ENCODE measurements around the gene PTPRN2.

Gene PTPRN2

GRCh38 chr7:157863906-157864810 lies 723.5 kb downstream of the PTPRN2 start:
- no peak for DNase-seq

GRCh38 chr7:157863176-157863575 lies 724.4 kb downstream of the PTPRN2 start:
- DNase-seq = no peak

GRCh38 chr7:157862731-157863130 lies 724.9 kb downstream of the PTPRN2 start:
- DNase-seq = no peak

- DNase-seq = no peak
These were observed 726.1 kb downstream of the PTPRN2 start for GRCh38 chr7:157861551-157861950.

- no peak for DNase-seq
These were observed 726.6 kb downstream of the PTPRN2 start for GRCh38 chr7:157861031-157861491.

GRCh38 chr7:157860406-157860805 lies 727.2 kb downstream of the PTPRN2 start:
- DNase-seq = no peak

- DNase-seq = no peak
These were observed 727.7 kb downstream of the PTPRN2 start for GRCh38 chr7:157859915-157860314.

- DNase-seq = no peak
These were observed 730.0 kb downstream of the PTPRN2 start for GRCh38 chr7:157857578-157858075.

DNA sequence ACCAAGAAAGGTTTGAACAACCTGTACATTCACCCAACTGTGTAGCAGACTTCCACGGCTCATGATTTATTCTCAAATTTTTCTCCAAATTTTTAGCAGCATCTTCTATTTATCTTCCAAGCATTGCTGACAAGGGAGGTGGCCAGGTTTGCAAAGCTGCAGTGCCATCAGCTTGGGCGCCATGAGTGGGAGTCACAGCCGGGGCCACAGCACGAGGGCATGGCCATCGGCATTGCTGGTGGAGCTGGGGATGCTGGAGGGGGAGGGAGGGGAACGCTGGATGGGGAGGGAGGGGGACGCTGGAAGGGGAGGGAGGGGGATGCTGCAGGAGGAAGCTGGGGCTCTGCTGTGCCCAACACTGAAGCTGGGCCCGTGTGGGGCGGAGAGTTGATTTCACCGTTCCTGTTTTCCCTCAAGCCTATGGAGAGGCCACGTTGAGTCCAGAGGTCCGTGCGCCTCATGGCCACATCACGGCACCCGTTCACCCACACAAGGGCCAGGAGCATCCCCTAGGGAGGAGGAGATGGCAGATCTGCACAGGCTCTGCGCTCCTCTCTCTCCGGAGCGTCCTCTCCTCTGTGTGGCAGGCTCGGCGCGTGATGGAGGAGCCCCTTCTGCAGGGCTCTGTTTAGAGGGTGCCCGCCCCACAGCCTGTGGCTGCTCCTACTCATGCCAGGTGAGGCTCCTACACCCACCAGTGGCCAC lies 730.6 kb downstream of the PTPRN2 start:
- DNase-seq = no peak

- no peak for DNase-seq
These were observed 732.0 kb downstream of the PTPRN2 start for GRCh38 chr7:157855452-157856213.

DNA sequence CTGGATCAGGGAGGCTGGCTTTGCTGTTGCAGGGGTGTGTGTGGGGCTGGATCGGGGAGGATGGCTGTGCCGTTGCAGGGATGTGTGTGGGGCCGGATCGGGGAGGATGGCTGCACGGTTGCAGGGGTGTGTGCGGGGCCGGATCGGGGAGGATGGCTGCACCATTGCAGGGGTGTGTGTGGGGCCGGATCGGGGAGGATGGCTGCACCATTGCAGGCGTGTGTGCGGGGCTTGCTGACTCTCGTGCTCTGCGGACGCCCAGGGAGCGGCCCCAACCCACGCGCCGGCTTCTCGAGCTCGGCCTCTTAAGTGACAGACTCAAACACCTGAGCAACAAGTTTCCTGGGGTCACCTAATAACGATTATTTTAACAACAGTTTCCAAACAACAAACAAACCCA lies 732.6 kb downstream of the PTPRN2 start:
- DNase-seq = no peak

GRCh38 chr7:157854066-157854891 lies 733.3 kb downstream of the PTPRN2 start:
- DNase-seq = peak; percentile 90

GRCh38 chr7:157853789-157854065 lies 733.9 kb downstream of the PTPRN2 start:
- no peak for DNase-seq

DNA sequence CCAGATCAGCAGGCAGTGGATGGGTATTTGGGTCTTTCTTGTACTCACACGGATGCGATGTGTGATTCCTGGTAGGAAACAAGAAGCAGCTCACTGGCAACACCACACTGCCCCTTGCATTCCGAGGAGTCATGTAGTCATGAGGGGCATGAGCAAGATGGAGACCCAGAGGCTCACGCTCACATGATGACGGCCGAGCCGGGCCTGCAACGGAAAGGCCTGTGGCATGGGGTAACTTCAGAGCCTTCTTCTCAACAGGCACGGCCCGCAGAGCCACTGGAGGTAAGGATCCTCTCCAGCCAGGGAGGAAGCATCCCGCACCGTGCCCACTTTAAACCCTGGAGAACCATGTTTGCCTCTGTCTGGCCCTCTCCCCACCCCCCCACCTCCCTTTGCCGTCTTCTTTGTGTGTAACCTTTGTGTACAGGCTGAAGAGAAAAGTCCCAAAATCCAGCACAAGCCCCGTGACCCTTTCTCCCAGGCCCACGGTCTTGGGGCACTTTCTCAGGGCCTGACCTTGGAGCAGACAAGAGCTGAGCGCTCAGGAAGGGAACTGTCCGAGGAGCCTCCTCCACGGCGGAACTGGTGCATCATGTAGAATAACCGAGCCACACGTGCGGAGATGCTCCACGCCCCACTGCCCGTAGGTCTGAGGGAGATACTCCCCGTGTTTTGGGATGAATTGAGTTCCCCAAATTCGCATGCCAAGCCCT lies 734.4 kb downstream of the PTPRN2 start:
- no peak for DNase-seq

DNA sequence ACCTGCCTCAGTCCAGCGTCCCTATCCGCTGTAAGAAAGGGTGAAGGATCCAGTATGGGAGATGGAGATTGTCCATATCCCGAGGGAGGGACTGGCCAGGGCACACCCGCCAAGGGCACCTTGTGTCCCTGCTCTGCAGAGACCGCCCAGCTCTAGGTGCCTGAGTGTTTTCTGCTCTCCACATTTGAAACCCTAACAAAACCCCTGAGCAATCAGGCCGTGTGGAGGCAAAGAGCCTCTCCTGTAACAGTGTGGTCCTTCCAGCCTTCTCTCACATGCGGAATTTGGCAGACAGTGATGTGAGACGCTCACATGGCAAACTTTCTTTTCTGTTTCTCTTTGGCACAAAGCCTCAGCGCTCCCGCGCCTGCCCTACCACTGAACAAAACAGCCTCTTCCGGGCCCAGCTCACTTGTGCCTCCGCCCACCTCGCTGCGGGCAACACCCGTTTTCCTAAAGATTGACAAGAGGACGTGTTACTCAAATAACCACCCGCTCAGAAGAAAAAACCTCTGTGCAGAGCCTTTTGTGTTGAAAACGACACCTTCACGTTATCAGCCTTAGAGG lies 736.0 kb downstream of the PTPRN2 start:
- DNase-seq = peak; percentile 83 to 84

DNA sequence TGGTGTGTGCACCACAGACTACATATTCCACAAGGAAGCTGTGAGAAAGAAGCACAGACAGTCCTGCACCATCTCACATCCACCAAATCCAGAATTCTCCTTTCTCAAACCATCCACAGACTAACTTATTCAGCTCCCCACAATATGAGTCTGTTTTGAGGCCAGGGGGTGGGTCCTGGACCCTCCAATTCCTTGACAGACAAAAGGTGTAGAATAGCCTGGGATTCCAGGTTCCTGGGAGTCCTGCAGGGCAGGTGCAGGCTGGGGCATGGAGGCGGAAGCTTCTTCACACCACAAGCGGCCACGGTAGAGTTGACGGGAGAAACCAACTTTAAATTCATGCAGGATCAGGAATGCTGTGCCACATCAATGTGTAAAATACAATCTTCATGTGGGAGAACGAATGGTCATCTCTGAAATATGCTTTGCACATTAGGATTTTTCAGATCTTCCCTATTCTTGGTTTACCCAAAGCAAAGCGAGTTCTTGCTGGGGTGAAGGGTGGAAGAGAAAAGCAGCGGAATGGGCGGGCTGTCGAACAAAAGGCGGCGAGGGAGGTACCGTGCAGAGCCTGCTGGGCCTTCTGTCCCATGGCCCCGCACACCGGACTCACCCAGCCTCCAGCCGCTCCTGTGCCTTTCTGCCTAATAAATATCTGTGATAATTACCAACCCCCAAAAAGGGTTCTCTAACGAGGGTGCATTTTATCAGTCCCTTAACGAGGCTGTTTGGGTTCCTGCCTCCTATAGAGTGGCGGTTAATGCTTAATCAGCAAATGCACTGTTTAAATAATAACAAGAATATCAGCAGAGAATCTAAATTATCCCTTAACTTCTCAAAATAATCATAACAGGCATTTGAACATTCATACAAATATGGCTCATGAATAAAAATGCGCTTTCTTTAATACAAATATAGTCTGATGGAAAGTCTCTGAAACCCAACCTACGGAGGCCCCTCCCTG lies 736.9 kb downstream of the PTPRN2 start:
- no peak for DNase-seq

GRCh38 chr7:157849726-157850125 lies 737.9 kb downstream of the PTPRN2 start:
- no peak for DNase-seq

DNA sequence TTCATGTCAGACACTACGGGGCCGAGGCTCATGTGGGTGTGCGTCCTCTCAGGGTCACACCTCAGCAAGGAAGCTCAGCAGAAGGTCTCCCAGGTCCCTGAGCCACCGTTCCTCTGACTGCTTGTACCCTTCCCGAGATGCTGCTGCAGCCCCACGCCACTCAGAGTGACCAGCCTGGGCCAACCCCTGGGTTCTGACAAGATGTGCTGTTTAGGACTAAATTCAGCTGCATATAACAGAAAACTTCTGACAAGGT lies 738.4 kb downstream of the PTPRN2 start:
- no peak for DNase-seq

- no peak for DNase-seq
These were observed 738.9 kb downstream of the PTPRN2 start for GRCh38 chr7:157848508-157849340.

Data from Kasumi-1 (cell line).